GM12872 (cell line): Measurements from ENCODE around the gene DDIT3.

Experiments
- TF ChIP-seq, protein P1 (sequence below): IDR thresholded peaks from 3 replicates; pipeline ENCODE4 v1.5.1; 2011; ENCODE audit warnings: low read depth, mild to moderate bottlenecking, low read length, moderate library complexity; ENCODE audit not compliant: insufficient read depth

The DDIT3 gene

DNA sequence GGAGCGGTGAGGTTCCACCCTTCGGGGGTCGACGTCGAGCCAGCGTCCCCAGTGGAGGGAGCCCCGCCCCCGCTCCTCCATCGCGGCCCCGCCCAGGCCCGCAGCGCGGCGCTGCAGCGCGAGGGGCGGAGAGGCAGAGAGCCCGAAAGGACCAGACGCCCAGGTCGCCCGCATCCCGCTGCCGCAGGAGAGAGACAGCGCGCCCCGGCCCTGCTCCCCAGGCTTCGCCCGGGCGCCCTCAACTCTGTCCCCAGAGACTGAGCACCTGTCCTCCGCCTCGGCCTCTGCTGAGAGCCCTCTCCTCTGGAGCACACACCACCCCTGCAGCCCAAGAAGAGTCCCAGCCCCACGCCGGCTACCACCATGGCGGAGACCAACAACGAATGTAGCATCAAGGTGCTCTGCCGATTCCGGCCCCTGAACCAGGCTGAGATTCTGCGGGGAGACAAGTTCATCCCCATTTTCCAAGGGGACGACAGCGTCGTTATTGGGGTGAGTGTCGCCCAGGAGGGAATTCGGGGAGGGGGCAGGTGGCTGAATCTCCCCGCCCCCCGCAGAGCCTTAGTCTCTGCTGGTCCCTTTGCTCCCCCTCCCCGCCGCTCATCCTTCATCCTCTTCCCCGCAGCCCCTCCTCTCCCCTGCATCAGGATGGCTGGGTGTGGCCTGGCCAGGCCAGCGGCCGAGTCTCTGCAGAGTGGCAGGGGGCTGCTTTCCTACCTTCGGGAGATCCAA lies 29.8 kb upstream of the DDIT3 start, which contains the start of gene KIF5A:
TSS of gene KIF5A (plus strand) at position 136 of the 732 bp plus-strand sequence. CDS start at position 364, 228 bp downstream.
- TF ChIP-seq, protein P1, sequence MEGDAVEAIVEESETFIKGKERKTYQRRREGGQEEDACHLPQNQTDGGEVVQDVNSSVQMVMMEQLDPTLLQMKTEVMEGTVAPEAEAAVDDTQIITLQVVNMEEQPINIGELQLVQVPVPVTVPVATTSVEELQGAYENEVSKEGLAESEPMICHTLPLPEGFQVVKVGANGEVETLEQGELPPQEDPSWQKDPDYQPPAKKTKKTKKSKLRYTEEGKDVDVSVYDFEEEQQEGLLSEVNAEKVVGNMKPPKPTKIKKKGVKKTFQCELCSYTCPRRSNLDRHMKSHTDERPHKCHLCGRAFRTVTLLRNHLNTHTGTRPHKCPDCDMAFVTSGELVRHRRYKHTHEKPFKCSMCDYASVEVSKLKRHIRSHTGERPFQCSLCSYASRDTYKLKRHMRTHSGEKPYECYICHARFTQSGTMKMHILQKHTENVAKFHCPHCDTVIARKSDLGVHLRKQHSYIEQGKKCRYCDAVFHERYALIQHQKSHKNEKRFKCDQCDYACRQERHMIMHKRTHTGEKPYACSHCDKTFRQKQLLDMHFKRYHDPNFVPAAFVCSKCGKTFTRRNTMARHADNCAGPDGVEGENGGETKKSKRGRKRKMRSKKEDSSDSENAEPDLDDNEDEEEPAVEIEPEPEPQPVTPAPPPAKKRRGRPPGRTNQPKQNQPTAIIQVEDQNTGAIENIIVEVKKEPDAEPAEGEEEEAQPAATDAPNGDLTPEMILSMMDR = 0 out of 3 replicates have a peak, but pooled peaks have one; percentile 3

DNA sequence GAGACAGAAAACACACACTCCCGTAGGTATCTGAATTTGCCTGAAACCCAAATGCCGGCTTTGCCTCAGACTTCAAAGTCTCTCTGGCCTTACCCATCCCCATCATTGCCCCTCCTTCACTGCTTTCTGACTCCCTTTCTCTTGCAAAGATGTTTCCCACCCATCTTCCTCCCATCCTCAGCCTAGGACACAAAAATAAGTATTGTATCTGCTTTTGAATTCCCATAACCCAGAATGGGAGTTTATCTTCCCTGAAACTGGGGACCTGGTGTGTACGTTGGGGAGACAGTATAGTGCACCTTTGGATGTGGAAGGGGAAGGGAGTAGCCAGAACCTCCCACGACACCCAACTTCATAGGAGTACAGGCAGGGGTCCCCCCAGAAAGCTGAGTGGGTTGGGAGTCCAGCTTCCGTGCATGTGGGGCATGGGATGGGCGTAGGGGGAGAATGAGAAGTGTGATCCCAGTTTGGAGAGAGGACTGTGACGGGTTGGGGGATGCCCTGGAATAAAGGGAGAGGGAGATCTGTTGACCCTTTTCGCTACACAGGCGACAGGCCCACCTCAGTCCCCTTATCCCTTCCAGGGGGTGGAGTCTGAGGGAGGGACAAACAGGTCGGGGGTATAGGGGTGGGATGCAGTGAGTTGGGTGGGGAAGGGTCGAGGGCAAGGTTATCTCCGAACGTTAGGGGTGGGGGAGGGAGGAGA lies 29.0 kb upstream of the DDIT3 start:
- TF ChIP-seq, protein P1 = no peak

DNA sequence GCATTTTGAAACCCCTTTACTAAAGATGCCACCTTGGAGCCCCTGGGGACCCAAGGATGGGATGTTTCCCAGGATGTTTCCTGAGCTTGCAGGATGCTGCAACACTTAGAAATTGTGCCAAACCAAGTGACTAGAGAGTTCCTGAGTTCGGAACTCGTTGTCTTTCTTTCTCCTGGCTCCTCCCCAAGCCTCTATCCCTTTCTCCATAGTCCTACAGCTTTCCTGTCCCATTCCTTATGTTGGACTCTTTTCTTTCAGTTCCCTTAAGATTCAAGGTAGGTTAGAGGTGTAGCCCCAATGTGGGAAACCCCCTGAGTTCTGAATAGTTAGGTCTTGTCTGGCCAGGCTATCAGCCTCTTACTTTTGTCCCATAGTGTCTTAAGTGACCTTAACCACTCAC lies 28.2 kb upstream of the DDIT3 start:
- TF ChIP-seq, protein P1 = no peak

DNA sequence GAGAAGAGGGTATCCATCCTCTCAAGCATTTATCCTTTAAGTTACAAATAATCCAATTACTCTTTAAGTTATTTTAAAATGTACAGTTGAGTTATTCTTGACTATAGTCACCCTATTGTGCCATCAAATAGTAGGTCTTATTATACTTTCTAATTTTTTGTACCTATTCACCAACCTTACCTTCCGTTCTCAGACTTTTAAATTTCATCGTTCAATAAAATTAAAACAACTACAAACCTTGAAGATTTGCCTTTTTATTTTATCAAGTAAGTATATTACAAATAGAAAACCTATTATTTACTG lies 27.6 kb upstream of the DDIT3 start:
- TF ChIP-seq, protein P1 = no peak

DNA sequence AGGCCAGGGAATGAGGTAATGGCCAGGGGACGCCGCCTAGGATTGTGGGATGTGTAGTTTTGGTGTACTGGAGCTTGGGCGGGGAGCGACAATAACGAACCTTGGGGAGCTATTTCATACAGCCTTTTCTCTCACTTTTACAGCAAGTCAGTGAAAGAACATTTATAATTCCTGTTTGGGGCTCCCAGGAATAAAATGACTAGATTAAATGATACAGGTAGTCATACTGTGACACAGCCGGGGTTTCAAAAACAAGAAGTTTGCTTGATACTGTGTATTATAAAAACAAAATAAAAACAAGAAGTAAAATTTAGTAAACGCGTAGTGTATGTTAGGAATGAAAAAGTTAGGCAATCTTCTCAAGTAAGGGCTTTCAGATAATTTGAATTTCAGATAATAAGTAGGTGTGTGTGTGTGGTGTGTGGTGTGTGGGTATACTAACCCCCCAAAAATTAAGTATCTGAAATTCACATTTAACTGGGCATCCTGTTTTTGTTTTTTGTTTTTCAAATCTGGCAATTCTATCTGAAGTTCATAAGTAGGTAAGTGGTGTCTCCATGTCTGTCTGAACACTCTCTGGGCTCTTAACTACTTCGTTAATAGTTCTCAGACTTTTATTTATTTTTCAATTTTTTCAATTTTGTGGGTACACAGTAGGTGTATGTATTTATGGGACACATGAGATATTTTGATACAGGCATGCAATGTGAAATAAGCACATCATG lies 27.1 kb upstream of the DDIT3 start:
- TF ChIP-seq, protein P1 = no peak

DNA sequence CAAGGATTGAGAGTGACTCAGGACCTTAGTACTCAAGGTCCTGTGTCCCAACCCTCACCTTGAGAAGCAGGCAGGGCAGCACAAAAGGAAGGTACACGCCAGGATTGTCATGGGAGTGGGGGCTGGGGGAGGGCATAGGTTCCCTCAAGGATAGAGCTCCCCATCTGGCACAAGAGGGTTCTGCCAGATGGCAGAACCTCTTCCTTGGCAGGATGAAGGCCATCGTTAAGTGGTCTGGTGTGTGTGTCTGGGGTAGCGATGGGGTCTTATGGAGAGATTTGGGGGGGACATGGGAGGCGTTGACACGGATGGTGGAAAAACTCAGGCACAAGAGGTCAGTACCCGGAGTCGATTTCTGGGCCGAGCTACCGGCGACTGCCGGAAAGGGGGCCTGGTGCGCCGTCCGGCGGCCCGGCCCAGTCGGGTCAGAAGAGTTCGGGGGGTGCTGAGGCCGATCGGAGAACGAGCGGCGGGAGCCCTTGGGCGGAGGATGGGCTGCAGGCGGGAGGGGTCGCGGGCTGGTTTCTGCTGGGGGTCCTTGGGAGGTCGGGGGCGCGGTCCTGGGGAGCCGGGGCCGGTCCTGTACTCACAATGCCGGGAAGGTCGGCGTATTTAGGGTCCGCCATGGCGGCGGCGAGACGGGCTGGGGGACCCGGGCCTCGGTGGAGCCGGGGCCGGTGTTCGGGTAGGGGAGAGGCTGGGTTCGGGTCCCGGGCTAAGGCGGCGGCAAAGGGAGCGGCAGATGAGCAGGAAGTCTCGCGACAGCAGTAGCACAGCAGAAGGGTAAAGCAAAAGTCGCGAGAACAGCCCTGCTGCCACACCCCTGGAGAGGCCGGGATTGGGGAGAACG lies 26.3 kb upstream of the DDIT3 start, which contains the start of gene DCTN2:
TSS of gene DCTN2 (minus strand) at position 755 of the 850 bp plus-strand sequence. CDS start at position 626, 129 bp downstream.
- TF ChIP-seq, protein P1 = peak; percentile 42; the same call in 2 of the 3 replicates
